NCI-H187 (cell line): ENCODE data around the gene PSTPIP1.

Experiments
- DNase-seq, 2 experiments: peaks; one replicate each; lab custom pipeline; 2025; lab: John Stamatoyannopoulos, UW

Gene PSTPIP1

GRCh38 chr15:77018796-77019505, 24.0 kb downstream of the PSTPIP1 start:
- no peak for DNase-seq

GRCh38 chr15:77019521-77020331, 24.8 kb downstream of the PSTPIP1 start:
- DNase-seq: no peak

DNA sequence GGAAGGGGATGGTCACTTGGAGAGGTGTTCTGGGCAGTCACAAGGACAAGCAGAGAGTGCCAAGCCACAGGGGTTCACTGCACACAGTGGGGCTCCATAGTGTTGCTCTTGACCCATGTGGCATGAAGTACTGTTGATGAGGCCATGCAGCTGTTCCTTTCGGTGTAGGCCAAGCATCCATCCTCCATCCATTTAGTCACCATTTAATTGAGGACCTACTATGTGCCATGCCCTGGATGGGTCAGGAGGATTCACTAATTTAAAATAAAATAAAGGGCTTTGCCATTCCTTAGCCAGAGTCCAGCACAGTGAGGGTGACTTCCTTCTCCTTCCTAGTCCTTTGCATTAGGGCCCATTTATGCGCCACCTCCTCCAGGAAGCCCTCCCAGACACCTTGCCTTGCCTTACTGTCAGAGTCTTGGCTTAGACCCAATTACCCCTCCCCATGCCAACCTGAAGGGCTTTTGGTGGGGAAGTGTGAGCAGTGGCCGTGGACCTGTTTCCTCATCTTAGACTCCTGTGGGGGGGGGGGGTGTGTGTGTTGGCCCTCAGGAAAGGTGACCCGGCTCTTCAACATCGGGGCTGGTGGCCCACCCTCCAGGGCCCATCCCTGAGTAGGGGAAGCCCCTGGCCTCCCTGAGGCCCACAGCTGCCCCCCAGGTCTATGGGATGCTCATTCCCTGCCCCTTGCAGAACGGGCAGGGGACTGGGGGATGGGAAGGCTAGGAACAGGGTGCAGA, 25.6 kb downstream of the PSTPIP1 start:
- no peak for DNase-seq

GRCh38 chr15:77021088-77021481, 26.2 kb downstream of the PSTPIP1 start:
- DNase-seq: no peak

DNA sequence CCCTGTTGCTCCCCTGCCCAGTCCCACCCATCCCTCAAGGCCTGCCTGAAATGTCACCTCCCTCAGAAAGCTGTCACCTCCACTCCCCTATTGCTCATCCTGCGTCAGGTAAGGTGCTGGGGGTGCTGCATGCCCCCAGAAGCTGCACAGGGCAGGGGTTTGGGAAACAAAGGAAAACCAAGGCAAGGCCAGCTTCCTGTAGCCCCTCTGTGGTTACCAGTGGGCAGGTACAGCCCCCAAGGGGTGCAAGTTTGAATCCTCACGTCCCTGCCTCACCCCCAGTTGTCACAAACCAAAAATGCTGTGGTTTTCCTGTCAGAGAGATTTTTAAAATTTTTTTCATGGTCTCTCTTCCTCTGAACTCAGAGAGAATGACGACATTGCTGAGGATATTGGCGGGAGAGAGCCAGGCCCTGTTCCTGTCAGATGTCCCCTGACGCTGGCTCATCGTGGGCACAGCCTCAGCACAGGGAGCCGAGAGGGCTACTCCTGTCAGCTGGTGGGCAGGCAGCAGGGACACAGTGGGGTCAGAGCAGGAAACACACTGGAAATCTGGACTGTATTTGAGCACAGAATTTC, 27.0 kb downstream of the PSTPIP1 start:
- DNase-seq: no peak

DNA sequence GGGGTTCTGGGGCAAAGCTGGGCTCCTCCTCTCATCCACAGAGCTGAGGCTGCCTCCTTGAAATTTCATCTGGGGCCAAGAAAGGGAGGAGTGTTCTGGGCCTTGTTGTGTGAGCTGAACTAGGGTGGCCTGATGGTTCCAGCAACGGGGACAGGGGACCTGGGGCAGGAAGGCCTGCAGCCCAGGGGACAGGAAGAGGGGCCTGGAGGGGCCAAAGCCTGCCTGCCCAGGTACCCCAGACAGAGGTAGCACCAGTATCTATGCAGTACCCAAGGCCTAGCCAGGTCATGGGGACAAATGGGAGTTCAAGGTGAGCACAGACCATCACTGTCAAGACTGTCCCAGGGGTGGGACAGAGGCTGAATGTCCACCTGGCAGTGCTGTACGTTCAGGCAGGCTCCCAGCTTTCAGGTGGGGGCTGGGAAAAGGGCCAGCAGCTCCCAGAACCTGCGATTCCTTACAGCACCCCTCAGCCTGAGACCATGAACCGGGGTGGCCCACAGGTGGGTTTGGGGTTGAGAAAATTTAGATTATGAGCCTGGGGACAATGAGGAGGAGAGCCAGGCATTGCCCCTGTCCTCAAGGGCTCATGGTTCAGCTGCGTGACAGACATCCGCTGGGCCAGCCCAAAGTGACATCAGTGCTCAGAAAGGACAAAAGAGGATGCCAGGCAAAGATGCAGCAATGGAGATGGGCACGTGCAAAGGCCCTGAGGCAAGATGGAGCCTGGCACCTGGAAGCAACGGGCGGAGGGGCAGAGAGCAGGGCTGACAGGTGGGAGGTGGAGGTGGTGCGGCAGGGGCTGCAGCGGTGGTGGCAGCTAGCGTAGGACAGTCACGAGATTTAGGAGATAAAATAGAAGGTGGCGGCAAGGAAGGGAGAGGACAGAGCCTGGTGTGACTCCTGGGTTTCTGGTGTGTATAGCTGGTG, 28.0 kb downstream of the PSTPIP1 start:
- no peak for DNase-seq

GRCh38 chr15:77023576-77024272, 28.8 kb downstream of the PSTPIP1 start:
- DNase-seq: no peak

DNA sequence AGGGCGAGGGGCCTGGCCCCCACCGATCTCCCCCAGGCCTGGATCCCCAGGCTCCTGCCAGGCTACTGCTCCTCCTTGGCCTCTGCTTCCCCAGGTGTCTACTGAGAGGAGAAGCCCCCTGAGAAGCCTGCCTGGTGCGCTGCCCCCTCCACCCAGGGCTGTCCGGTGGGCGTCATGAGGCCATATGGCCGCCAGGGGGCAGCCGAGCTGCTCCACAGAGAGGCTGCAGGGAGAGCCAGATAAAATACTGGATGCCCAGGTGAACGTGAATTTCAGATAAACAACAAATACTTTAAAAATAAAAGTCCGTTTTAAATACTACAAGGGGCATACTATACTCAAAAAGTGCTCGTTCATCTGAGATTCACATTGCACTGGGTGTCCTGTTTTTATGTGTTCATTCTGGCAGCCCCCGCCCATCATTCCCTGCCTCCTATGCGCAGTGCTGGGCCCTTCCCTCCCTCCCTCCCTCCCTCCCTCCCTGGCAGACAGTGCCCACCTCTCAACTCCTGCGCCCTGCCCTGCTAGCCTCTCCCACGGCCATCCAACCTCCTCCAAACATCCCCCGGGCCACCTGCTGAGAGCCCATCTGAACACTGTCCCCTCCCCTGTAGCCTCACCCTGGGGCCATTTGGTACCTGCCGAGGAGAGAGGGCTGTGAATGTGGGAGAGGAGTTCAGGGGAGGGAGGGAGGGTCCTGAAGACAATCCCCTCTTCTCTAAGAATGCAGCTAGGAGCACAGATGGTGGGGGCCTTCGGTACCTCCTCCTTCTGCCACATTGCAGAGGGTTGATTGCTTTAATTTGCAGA, 29.6 kb downstream of the PSTPIP1 start:
- DNase-seq: no peak

- DNase-seq: no peak
Measured at GRCh38 chr15:77025083-77025901, 30.4 kb downstream of the PSTPIP1 start.

DNA sequence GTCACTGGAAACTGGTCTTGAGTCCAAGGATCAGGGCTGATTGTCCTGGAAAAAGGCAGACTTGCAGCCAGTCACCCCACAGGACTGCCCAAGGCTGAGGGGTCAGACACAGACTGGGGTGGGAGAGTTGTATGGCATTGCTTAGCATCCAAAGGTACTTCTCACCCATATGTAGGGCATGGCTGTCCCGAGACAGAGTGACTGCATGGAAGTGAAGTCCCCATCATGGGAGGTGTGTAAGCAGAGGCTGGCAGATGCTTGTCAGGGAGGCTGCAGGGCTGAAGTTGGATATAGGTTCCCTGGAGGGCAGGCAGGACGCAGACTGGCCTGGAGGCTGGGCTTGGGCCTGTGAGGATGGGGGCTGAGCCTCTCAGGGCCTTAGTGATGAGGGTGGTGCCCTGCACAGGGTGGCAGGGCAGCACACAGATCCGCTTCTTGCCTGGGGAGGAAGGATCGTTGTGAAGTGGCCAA, 31.1 kb downstream of the PSTPIP1 start:
- no peak for DNase-seq

DNA sequence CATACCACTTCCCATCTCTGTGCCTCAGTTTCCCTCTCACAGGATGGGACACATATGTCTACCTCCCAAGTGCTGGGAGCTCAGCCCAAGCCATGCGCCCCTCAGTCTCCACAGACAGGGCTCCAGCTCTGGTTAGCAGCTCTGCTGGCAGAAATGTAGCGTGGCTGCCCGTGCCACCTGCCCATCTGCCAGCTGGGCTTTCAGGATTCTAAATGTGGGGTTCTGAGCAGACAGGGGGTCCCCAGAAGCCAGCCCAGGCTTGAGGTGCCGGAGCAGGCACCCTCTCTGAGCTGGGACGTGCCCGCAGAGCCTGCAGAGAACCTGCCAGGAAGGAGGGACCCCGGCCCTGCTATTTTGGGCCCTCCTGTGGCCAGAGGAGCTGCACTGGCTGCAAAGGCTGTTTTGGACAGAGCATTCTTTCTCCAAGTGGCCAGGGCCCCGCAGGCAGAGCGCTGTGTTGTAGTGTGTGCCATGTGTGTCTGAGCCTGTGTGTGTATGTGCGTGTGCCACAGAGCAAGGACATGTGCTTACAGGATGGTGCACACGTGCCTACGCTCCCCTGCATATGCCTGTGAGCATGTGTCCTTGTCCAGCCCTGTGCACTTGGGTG, 31.7 kb downstream of the PSTPIP1 start:
- DNase-seq: no peak

DNA sequence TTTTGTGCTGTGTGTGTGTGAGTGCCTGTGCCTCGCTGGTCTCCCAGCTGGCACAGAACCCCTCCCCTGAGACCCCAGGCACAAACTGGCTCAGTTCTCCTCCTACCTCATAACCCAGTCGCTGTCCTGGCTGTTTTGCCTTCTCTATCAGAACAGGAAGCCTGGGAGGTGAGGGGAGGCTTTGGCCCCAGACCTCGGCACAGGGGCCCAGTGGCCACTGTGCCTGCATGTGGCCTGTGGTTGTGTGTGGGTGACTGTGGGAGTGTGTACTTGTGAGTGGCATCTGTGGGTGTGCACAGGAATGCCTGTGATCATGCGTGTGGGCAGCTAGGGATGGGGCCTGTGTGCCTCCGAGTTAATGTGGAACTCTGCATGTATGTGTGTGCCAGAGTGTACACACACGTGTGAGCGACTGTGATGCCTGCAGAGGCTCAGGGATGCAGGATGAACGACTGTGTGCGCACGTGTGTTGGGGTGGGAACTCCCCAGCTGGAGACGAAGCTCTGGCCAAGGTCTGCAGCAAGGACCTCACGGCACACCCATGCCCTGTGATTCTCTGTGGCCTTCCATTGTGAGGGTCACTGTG, 32.3 kb downstream of the PSTPIP1 start:
- DNase-seq: no peak

- no peak for DNase-seq
Measured at GRCh38 chr15:77027697-77028450, 32.9 kb downstream of the PSTPIP1 start.

DNA sequence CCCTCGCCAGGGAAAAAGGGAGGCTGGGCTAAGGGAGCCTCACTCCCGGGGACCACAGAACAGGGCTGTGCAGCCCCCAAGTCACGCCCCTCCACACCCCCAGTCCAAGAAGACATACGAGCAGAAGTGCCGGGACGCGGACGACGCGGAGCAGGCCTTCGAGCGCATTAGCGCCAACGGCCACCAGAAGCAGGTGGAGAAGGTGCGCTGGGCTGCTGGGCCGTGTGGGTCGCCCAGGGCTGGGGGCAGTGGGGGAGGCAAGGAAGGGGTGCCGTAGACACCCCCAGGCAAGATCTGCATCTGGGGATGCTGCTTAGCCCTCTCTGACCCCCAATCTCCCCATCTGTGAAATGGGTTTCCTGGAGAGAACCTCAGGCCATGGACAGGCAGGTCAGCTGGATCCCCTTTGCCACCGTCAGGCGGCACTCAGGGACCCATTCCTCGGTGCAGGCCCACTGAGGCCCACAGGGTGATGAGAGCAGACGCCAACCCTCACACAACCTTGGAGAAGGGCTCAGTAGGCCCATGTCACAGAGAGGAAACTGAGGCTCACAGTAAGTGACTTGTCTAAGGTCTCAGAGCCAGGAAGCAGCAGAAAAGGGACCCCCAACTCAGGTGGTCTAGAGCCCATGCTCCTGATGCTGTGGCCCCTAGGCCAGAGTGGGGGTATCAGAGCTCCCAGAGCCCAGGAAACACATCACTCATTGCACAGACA, 33.7 kb downstream of the PSTPIP1 start:
- no peak for DNase-seq

GRCh38 chr15:77029166-77030047, 34.5 kb downstream of the PSTPIP1 start:
- DNase-seq: no peak
